NCI-H2171 (cell line): Measurements from ENCODE around the gene HIVEP1.
"Not testable (repeated sequence)": the region's sequence is repeated elsewhere in the genome, so short reads cannot be mapped to it uniquely, and the experiment has no call there.

ENCODE experiments used
- DNase-seq: peaks from one replicate; lab custom pipeline; 2025; lab: John Stamatoyannopoulos, UW

Gene HIVEP1

GRCh38 chr6:12119085-12119588 is 107.0 kb downstream of the HIVEP1 start:
- DNase-seq: no peak

DNA sequence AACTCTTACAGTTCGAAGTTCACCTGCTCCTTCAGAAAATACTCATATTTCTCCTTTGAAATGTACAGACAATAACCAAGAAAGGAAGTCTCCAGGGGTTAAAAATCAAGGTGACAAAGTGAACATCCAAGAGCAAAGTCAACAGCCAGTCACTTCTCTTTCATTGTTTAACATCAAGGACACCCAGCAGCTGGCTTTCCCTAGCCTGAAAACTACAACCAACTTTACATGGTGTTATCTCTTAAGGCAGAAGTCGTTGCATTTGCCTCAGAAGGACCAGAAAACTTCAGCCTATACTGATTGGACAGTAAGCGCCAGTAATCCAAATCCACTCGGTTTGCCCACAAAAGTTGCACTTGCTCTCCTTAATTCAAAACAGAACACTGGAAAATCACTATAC is 113.3 kb downstream of the HIVEP1 start:
- DNase-seq: no peak

DNA sequence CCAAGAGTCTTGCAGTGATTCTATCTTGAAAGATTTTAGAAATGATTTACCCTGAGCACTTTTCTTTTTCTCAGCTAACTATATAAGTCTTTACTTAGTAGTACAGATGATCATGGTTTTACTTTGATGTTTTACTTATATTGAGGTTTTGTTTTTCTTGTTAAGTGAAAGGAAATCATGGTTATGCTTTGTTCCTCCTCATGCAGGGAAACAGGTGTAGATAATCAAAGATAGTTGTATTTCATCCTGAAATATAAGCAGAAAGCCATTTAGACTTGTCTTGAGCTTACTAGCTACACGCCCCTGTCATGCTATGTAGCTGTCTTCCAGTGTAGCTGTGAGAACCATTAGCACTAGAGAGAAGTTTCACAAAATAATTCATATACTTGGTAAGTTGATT is 113.9 kb downstream of the HIVEP1 start:
- no peak for DNase-seq

GRCh38 chr6:12129523-12129922 is 117.4 kb downstream of the HIVEP1 start:
- DNase-seq: no peak

DNA sequence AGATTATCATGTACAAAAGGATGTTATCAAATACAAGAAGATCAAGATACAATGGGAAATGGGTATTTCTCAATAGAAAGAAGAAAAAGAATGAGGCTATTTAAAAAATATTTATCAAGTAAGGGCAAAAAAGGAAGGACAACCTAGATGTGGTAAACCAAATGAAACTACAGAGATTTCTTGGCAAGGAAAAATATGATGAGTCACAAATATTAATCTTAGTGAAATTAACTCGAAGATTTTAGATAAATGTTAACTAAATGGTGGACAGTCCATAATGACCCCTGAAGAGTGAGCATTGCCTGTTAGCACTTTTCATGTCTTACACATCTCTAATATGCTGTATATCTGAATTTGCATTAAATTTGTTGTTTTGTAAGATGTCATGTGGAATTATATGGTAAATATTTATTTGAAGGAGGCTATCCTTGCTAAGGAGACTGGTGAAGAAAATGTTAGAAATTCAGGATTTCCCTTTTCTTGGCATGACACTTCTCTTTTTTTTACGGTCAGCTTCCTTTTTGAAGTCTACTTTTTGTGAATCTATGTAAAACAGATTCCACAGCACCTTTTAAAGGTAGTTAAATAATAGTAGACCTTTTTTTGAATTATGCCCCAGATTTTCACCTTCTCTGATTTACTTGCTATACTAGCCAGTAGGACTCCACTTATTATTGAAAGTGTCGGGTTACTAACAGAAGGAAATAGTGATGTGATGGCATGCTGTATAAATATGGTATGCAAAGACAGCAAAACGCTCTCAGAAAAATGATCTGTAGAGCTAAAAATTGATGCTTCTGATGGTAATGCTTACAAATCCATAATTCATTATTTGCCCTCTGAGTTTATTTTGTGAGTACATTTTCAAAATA is 120.5 kb downstream of the HIVEP1 start:
- DNase-seq: no peak

- no peak for DNase-seq
These were observed 122.5 kb downstream of the HIVEP1 start for GRCh38 chr6:12134581-12134980.

DNA sequence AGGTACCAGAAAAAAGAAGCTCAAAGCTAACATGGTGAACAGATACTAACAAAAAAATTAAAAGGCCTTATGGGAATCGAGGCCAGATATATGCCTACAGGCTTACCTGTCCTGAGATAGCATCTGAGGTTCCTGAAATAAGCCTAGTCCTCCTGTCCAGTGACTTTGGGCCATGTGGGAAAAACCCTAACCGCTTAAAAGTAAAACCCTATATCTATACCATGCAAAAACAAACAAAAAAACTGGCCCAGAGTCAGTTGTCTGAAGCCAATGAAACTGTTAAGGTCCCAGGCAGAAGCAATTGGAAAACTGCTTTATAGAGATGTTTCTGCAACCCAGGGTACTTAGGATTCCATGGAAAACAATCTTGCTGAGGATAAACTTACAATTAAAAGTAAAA is 122.9 kb downstream of the HIVEP1 start:
- DNase-seq: no peak

GRCh38 chr6:12136905-12137304 is 124.8 kb downstream of the HIVEP1 start:
- DNase-seq: no peak

DNA sequence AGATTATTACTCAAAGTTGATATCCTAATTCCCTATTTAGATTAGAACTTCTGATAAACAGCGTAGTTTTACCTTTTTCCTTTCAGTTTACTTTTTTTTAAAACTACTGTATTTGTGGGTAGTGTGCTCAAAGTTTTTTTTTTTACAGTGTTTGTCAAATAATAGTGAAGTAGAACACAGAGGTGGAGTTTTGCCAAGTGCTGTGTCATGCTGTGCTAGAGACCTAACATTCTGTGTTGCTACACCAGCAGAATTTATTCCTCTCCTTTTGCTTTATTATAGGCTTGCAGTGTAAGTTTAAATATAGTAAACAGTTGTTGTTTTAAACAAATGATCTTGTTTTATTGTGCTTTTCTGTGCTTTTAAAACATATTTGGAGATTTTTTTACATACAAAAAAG is 125.4 kb downstream of the HIVEP1 start:
- DNase-seq: no peak

DNA sequence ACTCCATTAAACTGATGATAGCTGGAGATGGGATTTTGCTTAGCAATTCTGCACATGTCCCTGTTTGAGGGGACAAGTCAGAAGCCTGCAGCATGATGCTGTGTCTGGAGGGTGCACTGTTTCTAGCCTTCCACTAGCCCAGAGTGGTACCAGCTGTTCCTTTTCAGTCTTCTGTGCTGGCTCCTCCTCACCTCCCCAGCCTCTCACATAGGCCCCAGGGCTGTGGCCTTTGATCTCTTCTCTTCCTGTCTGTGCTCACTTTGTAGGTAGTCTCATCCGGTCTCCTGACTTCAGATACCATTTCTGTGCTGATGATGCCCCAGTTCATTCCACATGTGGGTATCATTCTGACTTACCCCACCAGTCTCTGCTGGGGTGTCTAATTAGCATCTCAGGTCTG is 126.3 kb downstream of the HIVEP1 start:
- DNase-seq: no peak

GRCh38 chr6:12138936-12139335 is 126.8 kb downstream of the HIVEP1 start:
- DNase-seq: no peak

DNA sequence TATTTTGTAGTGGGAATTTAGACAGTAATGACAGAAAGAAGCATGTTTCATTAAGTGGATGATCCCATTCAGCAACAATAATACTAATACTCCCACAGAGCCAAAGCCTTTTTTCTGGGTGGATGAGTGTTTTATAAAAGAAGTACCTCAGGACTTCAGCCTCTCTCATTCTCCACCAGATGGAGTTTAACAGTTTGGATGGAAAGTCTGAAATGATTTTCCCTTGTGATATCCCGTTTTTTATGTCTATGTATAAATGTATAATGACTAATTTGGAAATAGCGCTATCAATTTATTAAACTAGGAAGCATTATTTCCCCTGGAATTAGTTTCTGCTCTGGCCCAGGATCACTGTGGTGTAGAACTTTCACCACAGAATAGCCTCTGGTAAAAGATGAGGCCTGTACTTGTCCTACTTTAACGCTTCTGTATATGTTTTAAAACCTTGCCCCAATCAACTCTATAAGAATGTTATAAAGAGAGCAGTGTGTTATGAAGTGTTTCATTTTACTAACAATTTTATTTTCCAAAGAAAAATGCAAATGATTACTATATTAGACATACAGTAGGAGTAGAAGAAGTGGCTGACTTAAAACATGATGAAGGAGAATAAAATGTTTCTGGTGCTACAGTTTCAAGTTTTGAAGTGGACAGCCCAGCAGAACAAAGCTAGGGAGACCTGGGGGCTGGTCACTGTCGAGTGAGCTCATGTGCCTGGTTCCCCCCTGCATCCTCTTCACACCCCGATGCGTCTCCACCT is 135.6 kb downstream of the HIVEP1 start:
- DNase-seq: no peak

DNA sequence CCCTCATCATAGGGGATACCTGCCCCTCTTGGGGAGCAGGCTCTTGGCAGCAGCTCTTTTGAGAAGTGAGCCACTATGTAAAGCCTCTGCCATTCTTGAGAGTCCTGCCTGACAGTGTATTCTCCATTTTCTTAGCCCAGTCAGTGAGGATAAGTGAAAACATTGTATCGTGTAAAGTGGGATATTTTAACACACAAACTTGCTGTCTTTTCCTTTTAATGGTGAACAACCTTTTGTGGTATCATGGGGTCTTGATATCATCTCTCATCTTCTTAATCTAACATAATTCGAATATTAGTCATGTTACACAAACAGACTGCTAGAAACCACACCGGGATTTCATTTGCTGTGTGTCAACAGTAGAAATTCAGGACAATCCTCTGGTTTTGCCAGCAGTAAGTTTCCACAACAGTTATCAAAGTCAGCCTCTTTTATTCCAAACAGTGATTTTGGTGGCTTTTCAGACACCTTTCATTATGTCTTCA is 136.2 kb downstream of the HIVEP1 start:
- no peak for DNase-seq

DNA sequence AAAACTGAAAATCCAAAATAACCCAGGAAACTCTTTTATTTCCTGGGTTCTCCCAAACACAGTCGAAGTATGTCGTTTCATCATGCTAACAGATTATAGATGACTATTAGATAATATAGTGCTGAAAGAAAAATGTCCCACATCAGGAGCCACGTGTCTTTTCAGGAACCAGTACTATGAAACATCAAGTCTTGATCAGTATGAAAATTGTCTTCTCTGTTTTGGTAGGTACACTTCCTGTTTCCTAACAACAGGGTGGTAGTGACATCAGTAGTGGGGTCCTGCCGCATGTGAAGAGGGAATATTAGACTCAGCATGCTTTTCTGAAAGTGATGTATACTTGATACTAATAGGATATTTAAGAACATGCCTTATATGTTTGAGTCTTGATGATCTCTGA is 136.7 kb downstream of the HIVEP1 start:
- DNase-seq: no peak

DNA sequence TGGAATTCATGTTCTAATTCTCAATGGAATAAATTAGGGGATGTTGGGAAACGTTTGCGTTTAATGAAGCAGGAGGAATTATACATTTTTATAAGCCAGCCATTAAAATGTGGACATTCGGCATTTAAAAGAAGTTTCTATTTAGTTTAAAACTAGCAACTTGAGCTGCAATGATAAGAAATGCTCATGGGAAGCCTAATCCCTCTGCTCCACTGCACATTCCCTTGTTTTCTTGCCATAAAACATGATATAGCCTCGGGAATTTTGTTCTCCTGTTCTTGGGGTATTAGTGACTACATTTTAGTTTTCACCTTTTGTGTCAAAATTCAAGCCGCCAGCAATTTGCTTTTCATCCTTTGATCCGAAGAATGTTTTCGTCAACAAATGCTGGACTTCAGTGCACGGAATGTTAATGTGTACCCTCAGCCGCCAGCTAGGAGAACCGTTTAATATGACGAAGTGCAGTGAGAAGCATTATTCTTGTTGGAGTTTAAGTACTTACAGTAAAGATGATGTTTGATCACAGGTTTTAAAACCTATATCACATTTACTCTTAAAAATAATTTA is 137.9 kb downstream of the HIVEP1 start:
- DNase-seq: no peak

- DNase-seq: no peak
These were observed 138.8 kb downstream of the HIVEP1 start for GRCh38 chr6:12150812-12151432.

DNA sequence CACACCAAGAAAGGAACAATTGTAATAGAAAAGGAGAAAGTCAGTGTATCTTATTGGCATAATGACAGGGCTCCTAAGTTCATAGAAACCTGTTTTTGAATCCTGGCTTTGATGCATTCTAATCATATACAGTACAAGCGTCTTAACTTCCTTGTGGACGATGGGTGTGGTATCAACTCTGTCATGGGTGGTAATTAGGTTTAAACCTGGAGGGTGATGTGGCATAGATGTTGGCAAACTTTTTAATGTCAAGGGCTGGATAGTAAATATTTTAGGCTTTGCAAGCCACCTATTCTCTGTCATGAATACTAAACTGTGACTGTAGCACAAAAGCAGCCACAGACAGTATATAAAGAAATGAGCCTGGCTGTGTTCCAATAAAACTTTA is 139.3 kb downstream of the HIVEP1 start:
- no peak for DNase-seq

DNA sequence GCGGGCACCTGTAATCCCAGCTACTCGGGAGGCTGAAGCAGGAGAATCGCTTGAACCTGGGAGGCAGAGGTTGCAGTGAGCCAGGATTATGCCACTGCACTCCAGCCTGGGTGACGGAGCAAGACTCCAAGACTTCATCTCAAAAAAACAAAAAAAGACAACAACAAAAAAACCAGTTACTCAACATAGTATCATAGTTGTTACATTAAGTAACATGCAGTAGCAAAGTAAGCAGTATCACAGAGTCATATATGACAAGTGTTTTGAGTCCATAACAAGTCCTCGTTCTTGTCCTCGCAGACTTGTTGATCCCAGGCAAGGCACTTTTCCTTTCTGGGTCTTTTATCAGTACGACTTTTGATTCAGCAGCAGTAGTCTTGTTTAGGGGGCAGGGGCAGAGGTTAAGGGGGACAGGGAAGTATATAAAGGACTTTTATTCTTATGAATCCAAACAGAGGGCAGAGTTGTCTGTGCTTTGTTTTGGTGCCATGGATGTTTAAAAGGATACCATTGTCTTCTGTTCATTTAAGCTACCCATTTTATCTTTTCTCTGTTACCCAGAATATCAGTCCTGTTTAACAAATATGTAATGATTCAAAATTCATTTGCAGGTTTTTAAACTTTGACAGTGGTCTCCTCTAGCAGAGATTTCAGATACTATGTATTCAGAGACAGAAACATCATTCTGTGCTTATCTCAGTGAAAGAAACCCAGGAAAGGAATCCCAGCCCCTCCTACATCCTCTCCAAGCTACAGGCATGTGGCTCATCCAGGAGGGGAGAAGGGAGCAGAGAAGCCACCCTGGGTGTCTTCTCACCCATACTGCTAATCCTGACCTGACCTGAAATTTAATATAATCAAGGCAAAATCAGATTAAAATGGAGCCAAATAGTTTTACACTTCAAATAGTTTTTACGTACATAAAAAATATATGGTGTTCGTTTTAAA is 140.2 kb downstream of the HIVEP1 start:
- DNase-seq: no peak

- not testable (repeated sequence) for DNase-seq
These were observed 143.7 kb downstream of the HIVEP1 start for GRCh38 chr6:12155769-12156168.

DNA sequence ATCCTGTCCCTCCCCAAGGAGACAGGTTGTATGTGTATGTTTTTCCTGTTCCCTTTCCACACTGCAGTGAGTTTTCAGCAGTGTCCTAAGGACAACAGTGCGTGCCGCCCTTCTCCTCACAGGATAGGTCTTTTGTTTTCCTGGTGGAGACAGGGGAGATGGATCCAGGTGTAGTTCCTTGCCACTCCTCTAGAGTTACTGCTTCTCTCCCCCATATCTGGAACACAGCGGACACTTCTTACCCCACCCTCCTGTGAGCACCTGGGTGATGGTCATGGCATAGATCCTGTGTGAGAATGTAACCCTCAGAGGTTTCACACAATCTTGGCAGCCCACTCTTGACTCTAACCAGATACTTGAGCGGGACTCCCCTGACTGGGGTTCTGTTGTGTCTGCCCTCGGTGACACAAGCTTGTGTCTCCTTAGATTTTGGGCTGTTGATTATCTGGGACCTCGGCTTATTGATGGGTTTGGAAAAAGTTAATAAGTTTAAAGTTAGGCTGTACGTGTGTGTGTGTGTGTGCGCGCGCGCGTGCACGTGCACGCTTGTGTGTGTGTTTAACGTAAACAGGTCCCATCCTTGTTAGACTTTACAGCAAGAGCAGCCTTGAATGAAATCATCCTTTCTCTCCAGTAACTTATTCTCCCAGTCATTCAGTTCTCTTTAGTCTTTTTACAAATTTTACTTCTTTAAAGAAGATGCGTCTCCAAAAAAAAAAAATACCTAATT is 146.7 kb downstream of the HIVEP1 start:
- no peak for DNase-seq
